GM12878 (cell line): ENCODE data around the gene GPATCH3. TPM values are rescaled to one million over a fixed set of nuclear protein-coding genes. Genes with fewer than 3 reads are reported as not detected.
A peak's percentile ranks its signal among the peaks of the same experiment; 100 is the strongest.

Source experiments
- ATF7 ChIP-seq: fragments of 450-650 bp; IDR thresholded peaks from 2 replicates; pipeline ENCODE4 v1.6.1; 2016; ENCODE audit warnings: low read depth, mild to moderate bottlenecking
- BRCA1 ChIP-seq: IDR thresholded peaks from 2 replicates; pipeline ENCODE4 v1.6.1; 2011; ENCODE audit warnings: low read depth, low read length, improper control_type of control experiment
- CBFB ChIP-seq: IDR thresholded peaks from 2 replicates; pipeline ENCODE4 v1.6.1; 2016; ENCODE audit warnings: antibody characterized with exemption, low read depth
- CHD1 ChIP-seq: IDR thresholded peaks from 2 replicates; pipeline ENCODE4 v1.6.1; 2012; ENCODE audit warnings: low read depth, low read length, improper control_type of control experiment
- DPF2 ChIP-seq: fragments of 450-650 bp; IDR thresholded peaks from 2 replicates; pipeline ENCODE4 v1.6.1; 2017; ENCODE audit warnings: mild to moderate bottlenecking
- EP300 ChIP-seq, 2 experiments: fragments of 150-350 bp in 1 of 2; IDR thresholded peaks; 2 replicates each; pipeline ENCODE4 v1.6.1; 2011 to 2012; ENCODE audit warnings: low read depth in 2 of 2, low read length in 2 of 2, borderline replicate concordance in 1 of 2, improper control_type of control experiment in 1 of 2, inconsistent platforms in 1 of 2; ENCODE audit not compliant: control insufficient read depth in 1 of 2
- ESRRA ChIP-seq: IDR thresholded peaks from 2 replicates; pipeline ENCODE4 v1.6.1; 2012; ENCODE audit warnings: mild to moderate bottlenecking, low read length, improper control_type of control experiment
- FOXK2 ChIP-seq: fragments of 450-650 bp; IDR thresholded peaks from 2 replicates; pipeline ENCODE4 v1.6.1; 2017; ENCODE audit warnings: mild to moderate bottlenecking, moderate library complexity
- IKZF2 ChIP-seq, 2 experiments: fragments of 450-650 bp; IDR thresholded peaks; 2 replicates each; pipeline ENCODE4 v1.6.1; 2017; ENCODE audit warnings: mild to moderate bottlenecking in 2 of 2, moderate library complexity in 2 of 2
- IRF4 ChIP-seq: IDR thresholded peaks from 2 replicates; pipeline ENCODE4 v1.6.1; 2011; ENCODE audit warnings: low read depth, low read length
- NFYB ChIP-seq: IDR thresholded peaks from 2 replicates; pipeline ENCODE4 v1.6.1; 2011; ENCODE audit warnings: low read depth, mild to moderate bottlenecking, low read length, improper control_type of control experiment, moderate library complexity; ENCODE audit not compliant: insufficient read depth
- NR2C1 ChIP-seq: fragments of 450-650 bp; IDR thresholded peaks from 2 replicates; pipeline ENCODE4 v1.6.1; 2017; ENCODE audit warnings: antibody characterized with exemption, mild to moderate bottlenecking, moderate library complexity
- POLR2AphosphoS2 ChIP-seq: IDR thresholded peaks from 2 replicates; pipeline ENCODE4 v1.6.1; 2011; ENCODE audit warnings: low read depth, mild to moderate bottlenecking, low read length, improper control_type of control experiment, moderate library complexity
- SREBF2 ChIP-seq: IDR thresholded peaks from 2 replicates; pipeline ENCODE4 v1.6.1; 2012; ENCODE audit warnings: mild to moderate bottlenecking, low read length
- STAT3 ChIP-seq: IDR thresholded peaks from 2 replicates; pipeline ENCODE4 v1.6.1; 2011; ENCODE audit warnings: low read depth, low read length, improper control_type of control experiment
- SUZ12 ChIP-seq: fragments of 200-600 bp; sonication (generic); IDR thresholded peaks from one replicate; pipeline ENCODE4 v1.6.1; 2018; ENCODE audit warnings: antibody characterized with exemption, mild to moderate bottlenecking; ENCODE audit not compliant: unreplicated experiment
- TCF3 ChIP-seq: IDR thresholded peaks from 2 replicates; pipeline ENCODE4 v1.6.1; 2012; ENCODE audit warnings: low read depth, mild to moderate bottlenecking, low read length, borderline replicate concordance; ENCODE audit not compliant: insufficient read depth
- WRNIP1 ChIP-seq: IDR thresholded peaks from 2 replicates; pipeline ENCODE4 v1.6.1; 2011; ENCODE audit warnings: low read depth, low read length, improper control_type of control experiment, borderline replicate concordance
- YY1 ChIP-seq: IDR thresholded peaks from 2 replicates; pipeline ENCODE4 v1.6.1; 2011; ENCODE audit warnings: low read depth, mild to moderate bottlenecking, low read length
- ZNF217 ChIP-seq: fragments of 450-650 bp; IDR thresholded peaks from 2 replicates; pipeline ENCODE4 v1.6.1; 2017; ENCODE audit warnings: antibody characterized with exemption, mild to moderate bottlenecking
- polyA plus RNA-seq, 11 experiments: library from polyadenylated mRNA; depleted of rRNA in 4 of 11; unstranded in 6 of 11; stranded (reverse) in 5 of 11; fragments of >200 nt; fragmentation: Nextera tagmentation in 4 of 11; fragmentation: Illumina TruSeq in 1 of 11; extraction: Ambion mirVana in 4 of 11; extraction: Trizol in 1 of 11; gene quantifications; 1 replicate in 1 of 11; 2 replicates in 10 of 11; pipeline versions ENCODE4 v1.2.1 to v1.2.3, GENCODE V29; 2011 to 2016; ENCODE audit warnings: inconsistent platforms in 2 of 11, missing spikeins in 2 of 11, low read depth in 1 of 11
- total RNA-seq, 4 experiments: library from RNA; depleted of rRNA in 3 of 4; stranded (reverse); fragments of >200 nt in 3 of 4; fragmentation: Illumina TruSeq in 1 of 4; extraction: Trizol in 1 of 4; gene quantifications; 2 replicates each; pipeline versions ENCODE4 v1.2.1 to v1.2.3, GENCODE V29; 2013 to 2021
- TF ChIP-seq, protein P1 (sequence below): IDR thresholded peaks from 2 replicates; pipeline ENCODE4 v1.6.1; 2011; ENCODE audit warnings: borderline replicate concordance, low read depth, mild to moderate bottlenecking, moderate library complexity, low read length; ENCODE audit not compliant: insufficient read depth, poor library complexity, severe bottlenecking
- TF ChIP-seq, protein P2 (sequence below): fragments of 450-650 bp; IDR thresholded peaks from 2 replicates; pipeline ENCODE4 v1.6.1; 2016; ENCODE audit warnings: mild to moderate bottlenecking
- TF ChIP-seq, protein P3 (sequence below): IDR thresholded peaks from 2 replicates; pipeline ENCODE4 v1.6.1; 2012; ENCODE audit warnings: low read depth, low read length, improper control_type of control experiment
- TF ChIP-seq, protein P4 (sequence below): fragments of 450-650 bp; IDR thresholded peaks from 2 replicates; pipeline ENCODE4 v1.6.1; 2018; ENCODE audit warnings: mild to moderate bottlenecking, low read depth, moderate library complexity; ENCODE audit not compliant: partially characterized antibody

GPATCH3 gene
- total and polyA plus RNA-seq, 10 of the 15 experiments (the other 5 are each of a cell fraction or from before 2014, with no cell fraction given) = 0.56 to 13.4 (median 8.7) TPM

DNA sequence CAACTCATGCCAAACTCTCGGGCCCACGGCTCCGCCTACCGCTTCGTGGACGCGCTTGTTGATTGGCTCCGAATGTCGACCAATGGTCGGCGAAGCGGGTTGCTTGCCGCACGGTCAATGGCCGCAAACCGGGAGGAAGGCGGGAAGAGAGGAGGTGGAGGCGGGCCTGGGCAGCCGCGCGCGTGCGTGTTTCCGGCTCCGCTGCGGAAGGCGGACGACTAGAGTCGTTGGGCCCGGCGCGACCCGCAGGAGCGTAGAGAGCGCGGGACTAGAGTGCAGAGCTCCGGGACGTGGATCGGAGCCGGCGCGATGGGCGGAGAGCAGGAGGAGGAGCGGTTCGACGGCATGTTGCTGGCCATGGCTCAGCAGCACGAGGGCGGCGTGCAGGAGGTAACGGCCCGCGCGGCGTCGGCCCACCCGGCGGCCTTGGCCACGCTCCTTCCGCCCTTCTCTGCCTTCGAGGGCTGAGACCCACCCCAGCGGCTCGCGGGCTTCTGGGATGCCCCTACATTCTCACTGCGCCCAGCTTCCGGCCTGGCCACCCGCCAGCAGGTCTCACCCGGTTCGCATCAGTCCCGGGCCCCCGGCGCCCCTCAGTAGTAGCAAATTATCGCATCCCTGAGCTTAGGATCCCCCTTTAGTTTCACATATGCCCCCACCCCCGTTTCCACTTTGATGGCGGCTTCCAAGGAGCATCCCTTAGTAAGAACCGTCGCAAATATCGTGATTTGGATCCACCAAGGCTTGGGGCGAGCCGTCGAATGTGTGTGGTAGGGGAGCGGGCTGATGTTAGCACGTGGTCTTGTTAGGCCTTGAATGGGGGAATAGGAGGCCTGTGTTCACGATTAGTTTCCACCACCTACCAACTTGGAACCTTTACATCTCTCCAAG, 21.5 kb upstream of the GPATCH3 start, which contains the start of gene NUDC (continued):
- TF ChIP-seq, protein P1, sequence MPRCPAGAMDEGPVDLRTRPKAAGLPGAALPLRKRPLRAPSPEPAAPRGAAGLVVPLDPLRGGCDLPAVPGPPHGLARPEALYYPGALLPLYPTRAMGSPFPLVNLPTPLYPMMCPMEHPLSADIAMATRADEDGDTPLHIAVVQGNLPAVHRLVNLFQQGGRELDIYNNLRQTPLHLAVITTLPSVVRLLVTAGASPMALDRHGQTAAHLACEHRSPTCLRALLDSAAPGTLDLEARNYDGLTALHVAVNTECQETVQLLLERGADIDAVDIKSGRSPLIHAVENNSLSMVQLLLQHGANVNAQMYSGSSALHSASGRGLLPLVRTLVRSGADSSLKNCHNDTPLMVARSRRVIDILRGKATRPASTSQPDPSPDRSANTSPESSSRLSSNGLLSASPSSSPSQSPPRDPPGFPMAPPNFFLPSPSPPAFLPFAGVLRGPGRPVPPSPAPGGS = no peak
- TF ChIP-seq STAT3 (no peak), TCF3 (no peak), CBFB (no peak), SUZ12 (no peak), WRNIP1 (no peak), YY1 (no peak), FOXK2 (no peak; the same call in 1 of the 2 replicates), POLR2AphosphoS2 (peak; percentile 45; the same call in 1 of the 2 replicates), SREBF2 (no peak), NR2C1 (no peak), CHD1 (no peak), ATF7 (no peak), IRF4 (0 out of 2 replicates have a peak, but pooled peaks have one; percentile 20), ESRRA (no peak), DPF2 (peak; percentile 50; the same call in 1 of the 2 replicates), ZNF217 (no peak), IKZF2 (IDR thresholded peaks at IDR 0.05) (no peak), EP300 (IDR thresholded peaks at IDR 0.05; ENCODE audit: borderline replicate concordance in 1 of 2, control insufficient read depth in 1 of 2, low read depth in 2 of 2, low read length in 2 of 2) (no peak), NFYB (peak; percentile 90), BRCA1 (no peak)
- TF ChIP-seq, protein P2, sequence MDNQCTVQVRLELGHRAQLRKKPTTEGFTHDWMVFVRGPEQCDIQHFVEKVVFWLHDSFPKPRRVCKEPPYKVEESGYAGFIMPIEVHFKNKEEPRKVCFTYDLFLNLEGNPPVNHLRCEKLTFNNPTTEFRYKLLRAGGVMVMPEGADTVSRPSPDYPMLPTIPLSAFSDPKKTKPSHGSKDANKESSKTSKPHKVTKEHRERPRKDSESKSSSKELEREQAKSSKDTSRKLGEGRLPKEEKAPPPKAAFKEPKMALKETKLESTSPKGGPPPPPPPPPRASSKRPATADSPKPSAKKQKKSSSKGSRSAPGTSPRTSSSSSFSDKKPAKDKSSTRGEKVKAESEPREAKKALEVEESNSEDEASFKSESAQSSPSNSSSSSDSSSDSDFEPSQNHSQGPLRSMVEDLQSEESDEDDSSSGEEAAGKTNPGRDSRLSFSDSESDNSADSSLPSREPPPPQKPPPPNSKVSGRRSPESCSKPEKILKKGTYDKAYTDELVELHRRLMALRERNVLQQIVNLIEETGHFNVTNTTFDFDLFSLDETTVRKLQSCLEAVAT = no peak
- TF ChIP-seq, protein P3, sequence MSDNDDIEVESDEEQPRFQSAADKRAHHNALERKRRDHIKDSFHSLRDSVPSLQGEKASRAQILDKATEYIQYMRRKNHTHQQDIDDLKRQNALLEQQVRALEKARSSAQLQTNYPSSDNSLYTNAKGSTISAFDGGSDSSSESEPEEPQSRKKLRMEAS = peak; percentile 60; the same call in 1 of the 2 replicates
- TF ChIP-seq, protein P4, sequence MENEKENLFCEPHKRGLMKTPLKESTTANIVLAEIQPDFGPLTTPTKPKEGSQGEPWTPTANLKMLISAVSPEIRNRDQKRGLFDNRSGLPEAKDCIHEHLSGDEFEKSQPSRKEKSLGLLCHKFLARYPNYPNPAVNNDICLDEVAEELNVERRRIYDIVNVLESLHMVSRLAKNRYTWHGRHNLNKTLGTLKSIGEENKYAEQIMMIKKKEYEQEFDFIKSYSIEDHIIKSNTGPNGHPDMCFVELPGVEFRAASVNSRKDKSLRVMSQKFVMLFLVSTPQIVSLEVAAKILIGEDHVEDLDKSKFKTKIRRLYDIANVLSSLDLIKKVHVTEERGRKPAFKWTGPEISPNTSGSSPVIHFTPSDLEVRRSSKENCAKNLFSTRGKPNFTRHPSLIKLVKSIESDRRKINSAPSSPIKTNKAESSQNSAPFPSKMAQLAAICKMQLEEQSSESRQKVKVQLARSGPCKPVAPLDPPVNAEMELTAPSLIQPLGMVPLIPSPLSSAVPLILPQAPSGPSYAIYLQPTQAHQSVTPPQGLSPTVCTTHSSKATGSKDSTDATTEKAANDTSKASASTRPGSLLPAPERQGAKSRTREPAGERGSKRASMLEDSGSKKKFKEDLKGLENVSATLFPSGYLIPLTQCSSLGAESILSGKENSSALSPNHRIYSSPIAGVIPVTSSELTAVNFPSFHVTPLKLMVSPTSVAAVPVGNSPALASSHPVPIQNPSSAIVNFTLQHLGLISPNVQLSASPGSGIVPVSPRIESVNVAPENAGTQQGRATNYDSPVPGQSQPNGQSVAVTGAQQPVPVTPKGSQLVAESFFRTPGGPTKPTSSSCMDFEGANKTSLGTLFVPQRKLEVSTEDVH = no peak
